HG03097 (cell line): ENCODE results near the gene GCM1.

Source experiments
- ATAC-seq: cut with Tn5 transposase; IDR thresholded peaks from one replicate; pipeline ENCODE4 v1.9.1; 2021; ENCODE audit not compliant: unreplicated experiment, low FRiP score

The GCM1 gene

DNA sequence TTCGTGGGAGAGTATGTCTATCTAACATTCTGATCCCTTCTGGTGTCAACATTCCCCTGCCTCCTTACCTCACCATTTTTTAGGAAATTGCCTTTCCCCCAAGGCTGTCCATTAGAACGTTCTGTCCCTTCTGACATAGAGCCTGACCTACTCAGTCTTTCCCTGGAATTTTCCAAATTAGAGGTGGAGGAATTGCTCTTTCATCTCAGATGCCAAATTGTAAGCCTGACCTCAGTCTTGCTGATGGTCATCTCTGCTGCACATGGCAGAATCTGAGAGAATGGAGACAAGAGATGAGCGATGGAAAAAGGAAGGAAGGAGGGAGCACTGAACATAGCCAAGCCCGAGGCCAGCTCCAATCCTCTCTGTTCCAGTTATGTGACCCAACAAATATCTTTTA is 5.4 kb upstream of the GCM1 start:
- no peak for ATAC-seq

DNA sequence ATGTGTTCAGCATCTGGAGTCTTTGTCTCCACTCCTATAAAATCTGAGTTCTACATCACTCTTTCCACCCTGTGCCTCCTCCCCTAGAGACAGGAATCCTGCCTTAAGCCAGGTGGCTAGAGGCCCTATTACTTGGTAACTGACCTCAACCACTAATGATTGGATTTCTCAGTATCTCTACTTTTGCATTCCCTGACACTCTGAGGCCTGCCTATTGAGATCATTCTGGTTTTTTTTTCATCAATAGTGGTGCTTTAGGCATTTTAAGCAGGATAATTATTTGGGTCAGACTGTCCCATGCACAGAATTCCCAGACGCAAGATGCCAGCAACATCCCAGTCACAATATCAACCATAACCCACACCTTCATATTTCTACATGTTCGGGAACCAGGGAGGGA is 3.9 kb upstream of the GCM1 start:
- no peak for ATAC-seq

DNA sequence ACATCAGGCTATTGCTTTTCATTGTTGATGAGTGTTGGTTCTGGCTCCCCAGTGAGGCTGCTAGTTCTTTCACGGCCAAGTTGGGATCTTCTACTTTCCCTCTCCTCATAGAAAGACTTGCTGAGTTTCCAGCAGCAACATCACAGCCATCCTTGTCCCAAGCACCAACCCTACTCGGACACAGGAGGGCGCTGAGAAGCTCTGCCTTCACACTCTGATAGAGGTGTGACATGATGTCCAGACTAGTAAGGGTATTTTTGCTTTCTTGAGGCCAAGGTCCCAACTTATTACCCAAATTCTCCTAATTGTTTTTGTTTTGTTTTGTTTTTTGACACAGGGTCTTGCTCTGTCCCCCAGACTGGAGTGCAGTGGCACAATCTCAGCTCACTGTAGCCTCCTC is 3.0 kb upstream of the GCM1 start:
- ATAC-seq: no peak

DNA sequence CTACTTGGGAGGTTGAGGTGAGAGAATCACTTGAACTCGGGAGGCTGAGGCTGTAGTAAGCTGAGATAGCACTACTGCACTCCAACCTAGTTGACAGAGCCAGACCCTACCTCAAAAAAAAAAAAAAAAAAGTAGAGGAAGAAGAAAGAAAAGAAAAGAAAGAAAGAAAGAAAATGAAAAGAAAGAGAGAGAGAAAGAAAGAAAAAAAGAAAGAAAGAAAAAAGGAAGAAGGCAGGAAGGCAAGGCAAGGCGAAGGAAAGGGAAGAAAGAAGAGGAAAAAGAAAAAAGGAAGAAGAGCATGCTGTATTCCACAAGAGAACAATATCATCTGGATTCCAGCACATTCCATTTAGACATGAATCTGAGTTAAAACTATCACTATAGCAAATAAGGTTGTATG is 3.8 kb downstream of the GCM1 start:
- ATAC-seq: no peak

DNA sequence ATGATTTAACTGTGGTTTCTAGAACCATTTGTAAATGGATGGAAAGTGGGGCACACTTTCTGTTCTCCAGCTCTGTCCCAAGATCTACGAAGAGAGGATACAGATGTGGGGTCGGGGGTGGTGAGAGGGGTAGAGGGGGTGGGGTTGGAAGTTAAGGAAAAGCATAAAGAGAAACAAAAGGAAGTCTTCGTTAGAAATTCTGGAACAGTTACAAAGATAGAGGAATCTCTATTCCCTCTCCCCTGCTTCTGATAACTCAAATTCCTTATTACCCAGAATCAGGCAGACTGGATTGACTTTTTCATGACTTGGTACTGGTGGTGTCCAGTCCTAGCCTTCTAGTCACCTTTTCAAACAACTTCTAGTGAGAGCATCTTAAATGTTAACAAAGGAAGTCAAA is 4.9 kb downstream of the GCM1 start:
- ATAC-seq: no peak

DNA sequence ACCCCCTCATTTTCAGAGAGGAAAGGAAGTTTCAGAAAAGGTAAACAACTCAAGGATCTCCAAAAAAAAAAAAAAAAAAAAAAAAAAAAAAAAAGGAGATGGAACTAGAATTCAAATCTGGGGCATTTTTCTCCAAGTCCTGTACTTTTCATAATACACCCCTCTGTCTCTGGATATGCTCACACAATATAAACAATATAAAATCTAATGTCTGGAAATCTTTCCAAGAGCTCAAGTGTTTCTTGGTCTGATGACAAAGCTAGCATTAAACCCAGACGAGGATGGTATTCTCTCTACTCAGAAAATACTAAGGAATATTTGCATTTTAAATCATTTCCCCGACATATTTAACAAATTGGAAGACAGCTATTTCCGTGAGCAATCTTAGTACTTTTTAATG is 5.8 kb downstream of the GCM1 start:
- no peak for ATAC-seq

DNA sequence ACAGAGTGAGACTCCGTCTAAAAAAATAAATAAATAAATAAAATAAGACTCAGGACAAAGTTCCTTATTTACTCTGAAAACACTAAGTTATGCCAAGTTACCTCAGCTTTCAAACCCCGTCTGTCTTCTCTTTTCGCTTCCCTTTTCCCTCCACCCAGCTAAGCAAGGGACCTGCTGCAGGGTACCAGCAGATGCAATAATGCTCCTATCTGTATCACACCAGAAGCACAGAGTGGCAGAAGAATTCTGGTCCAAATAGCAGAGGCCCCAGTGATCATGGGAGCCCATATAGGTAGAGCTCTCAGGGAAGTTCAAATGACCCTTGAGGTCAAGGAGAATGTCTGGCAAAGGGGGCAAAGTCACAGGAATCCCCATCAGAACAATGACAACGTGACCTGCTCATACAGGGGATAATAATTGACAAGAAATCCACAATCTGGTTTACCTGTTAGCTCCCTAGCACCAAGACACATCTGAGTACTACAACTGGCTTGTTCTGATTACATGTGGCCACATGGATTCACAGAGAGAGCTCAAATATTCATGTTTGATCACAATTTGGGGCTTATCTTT is 8.7 kb downstream of the GCM1 start:
- ATAC-seq: no peak

DNA sequence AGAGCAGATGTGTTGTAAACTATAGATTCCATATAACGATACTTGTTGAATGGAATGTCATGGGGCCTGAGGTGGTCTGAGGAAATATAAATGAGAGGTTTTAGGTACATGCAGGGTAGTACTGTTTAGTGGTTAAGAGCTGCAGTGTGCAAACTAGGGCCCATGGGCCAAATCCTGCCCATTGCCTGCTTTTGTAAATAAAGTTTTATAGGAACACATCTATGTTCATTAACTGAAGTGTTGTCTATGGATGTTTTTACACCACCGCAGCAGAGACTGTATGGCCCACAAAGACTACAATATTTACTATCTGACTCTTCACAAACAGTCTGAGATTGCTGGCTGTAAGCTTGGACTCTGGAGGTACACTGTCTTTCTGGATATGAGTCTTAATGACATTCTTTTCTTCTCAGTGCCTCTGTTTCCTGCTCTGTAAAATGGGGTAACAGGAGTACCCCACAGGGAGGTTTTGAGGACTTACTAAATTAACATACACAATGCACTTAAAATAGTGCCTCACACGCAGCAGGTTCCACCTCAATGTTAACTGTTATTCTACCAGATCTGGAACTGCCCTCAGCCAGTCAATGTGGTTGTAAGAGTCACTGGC is 12.5 kb downstream of the GCM1 start:
- ATAC-seq: no peak

DNA sequence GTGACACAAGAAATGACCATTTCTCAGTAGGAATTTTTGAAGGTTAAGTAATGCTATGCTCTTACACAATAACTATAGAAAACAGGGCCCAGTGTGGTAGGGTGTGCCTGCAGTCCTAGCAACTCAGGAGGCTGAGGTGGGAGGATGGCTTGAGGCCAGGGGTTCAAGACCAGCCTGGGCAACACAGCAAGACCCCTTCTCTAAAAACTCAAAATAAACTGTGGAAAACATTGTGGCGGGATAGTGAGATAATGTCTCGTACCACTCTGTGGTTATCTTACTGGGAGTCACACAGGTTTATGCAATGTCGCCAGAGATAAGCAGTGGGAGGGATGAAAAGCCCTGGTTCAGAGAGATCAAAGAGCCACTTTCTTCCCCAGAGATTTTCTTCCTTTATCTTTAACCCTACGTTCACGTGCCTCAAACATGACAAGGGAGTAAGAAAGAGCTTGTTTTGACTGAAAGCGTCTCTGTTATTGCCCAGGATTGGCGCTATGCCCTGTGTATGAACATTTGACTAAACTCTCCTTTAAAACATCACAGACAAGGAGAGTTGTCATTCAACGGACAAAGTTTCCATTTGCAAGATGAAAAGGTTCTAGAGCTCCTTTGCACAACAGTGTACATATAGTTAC is 13.9 kb downstream of the GCM1 start:
- no peak for ATAC-seq

DNA sequence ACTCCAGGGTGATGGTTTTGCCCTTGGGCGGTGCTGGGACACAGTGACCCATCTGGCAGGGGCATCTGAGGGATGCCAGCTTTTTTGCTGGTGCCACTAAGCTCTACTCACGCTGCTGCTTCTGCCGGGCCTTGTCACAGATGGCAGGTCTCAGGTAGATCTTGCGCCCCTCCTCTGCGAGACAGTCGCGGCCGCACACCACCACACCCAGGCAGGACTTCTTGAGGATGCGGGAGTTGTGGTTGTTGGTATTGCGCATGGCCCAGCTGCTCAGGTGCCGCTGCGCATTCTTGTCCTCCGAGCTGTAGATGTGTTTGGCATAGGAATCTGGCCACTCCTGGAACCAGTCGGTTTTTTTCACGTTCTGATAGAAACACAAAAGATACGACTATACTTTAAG is 14.7 kb downstream of the GCM1 start:
- no peak for ATAC-seq

DNA sequence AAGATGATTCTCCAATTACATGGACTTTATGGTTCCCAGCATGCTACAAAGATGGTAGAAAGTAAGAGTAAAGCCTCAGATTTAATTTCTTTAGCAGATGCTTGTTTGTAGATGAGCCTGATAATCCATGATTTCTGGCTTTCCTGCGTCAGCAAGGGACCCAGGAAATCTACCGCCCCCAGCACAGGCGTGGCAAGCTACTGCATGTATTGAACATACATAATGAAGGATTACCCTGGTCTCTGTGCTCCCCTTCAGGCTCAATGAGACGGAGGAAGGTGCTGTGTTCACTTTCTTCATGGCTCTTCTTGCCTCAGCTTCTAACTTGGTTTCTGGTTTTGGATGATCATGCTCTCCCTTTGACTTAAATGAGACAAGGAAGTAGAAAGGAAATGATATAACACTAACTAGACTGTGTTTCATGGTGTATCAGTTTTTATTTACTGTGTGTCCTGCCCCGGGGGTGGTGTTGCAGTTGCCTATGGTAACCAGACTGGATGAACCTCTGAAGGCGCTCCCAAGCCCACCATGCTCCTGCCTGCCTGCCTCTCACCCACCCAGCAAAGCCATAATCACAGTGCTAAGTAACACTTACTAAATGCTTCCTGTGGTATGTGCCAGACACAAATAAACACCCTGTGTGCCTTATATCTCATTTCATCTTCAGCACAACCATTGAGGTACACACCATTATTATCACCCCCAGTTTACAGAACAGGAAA is 17.9 kb downstream of the GCM1 start:
- ATAC-seq: no peak

DNA sequence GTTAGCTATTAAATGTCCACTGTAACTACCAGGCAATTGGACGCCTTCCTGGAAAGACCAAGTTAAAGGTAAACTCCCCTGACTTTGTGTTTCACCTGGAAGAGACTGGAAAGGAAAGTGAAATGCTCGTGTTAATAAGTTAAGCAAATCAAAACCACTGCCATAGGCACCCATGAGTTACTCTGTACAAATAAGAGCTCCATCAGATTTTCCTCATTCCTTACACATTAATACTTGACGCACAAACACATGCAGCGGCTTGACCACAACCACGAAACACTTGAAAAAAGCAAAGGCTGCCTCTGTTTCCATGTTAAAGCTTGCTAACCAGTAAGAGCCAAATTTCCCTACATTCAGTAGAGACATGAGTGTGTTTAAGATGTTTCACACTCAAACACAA is 19.8 kb downstream of the GCM1 start:
- ATAC-seq: no peak

DNA sequence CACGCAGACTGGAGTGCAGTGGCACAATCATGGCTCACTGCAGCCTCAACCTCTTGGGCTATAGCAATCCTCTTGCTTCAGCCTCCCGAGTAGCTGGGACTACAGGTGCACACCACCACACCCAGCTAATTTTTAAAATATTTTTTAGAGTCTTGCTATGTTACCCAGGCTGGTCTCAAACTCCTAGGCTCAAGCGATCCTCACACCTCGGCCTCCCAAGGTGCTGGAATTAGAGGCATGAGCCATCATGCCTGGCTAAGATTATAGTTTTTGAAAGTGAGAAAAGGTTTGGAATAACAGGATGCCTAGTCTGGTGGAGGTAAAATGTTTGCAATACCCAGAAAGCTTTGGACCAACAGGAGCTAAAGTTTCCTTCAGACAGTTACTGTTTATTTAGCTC is 23.4 kb downstream of the GCM1 start:
- no peak for ATAC-seq

DNA sequence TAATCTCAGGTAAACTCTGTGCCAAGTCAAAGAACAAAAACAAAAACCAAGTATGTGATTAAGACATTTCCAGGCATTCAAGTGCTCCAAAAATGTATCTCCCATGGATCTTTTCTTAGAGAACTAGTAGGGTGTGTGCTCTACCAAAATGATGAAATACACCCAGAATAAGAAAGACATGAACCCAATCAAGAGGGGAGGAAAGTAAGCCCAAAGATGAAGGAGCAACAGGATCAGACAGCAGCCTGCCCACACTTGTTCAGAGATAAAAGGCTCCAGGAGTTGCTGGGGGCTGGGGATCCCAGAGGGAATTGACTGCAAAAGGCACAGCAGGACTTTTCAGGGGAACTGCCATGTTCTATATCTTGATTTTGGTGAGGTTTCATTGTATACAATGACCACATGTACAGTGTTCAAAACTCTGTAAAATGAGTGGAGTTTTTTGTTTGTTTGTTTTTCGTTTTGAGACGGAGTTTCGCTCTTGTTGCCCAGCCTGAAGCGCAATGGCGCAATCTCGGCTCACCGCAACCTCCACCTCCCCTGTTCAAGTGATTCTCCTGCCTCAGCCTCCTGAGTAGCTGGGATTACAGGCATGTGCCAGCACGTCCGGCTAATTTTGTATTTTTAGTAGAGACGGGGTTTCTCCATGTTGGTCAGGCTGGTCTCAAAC is 24.4 kb downstream of the GCM1 start:
- no peak for ATAC-seq

DNA sequence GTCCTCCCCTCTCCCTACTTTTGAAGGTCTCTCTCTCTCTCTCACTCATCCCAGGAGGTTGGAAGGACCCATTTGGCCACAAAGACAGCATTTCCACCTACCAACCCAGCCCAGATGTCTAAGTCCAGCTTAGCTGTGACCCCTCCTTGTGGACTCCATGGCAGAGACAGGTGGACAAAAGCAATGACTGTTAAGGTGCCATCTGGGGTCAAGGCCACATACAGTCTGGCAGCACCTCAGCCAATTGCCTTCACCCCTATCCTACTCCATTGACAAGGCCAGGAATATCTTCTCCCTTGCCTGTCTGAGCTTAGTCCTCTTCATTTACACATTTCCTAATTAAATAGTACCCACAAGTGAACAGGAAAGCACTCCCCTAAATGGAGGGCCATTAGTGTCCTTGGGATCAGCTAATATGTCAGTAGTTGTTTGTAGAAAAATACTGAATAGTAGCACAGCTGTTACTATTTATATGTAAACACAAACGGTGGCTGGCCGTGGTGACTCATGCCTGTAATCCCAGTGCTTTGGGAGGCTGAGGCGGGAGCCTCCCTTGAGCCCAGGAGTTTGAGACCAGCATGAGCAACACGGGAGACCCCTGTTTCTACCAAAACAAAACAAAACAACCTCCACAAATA is 28.8 kb downstream of the GCM1 start:
- ATAC-seq: no peak

DNA sequence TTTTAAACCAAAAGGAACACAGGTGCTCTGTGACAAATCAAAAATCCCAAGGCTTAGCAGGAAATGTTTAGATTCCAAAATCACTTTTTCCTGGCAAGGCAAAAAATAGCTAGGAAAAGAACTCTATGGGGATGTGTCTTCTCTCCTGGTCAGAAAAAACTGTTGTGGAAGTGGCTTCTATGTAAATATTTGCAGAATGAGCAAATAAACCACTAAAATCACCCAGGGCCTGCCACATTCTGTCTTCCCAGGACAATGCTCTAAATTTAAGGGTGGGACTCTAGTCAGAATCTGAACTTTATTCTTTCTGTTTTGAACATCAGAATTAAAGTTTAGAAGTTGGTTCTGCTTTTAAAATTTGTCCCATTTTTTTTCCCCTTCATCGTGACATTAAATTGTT is 29.3 kb downstream of the GCM1 start:
- ATAC-seq: no peak

DNA sequence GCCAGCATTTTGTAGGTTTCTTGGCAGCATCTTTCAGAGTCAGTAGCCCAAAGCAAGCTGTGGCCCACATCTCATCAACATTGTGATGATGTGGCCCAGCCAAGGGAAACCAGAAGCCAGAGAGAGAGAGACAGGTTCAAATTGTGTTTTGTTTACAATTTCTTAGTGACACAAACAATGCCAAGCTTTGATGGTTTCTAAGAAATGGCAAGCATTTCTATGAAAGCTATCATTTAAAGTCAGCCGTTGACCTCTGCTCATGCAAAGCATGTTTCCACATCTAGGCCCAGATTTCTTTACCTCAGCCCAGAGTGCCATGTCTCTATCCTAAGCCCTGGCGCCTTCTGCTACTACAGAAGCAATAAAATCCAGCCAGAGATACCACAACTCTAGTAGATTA is 32.9 kb downstream of the GCM1 start:
- ATAC-seq: no peak

DNA sequence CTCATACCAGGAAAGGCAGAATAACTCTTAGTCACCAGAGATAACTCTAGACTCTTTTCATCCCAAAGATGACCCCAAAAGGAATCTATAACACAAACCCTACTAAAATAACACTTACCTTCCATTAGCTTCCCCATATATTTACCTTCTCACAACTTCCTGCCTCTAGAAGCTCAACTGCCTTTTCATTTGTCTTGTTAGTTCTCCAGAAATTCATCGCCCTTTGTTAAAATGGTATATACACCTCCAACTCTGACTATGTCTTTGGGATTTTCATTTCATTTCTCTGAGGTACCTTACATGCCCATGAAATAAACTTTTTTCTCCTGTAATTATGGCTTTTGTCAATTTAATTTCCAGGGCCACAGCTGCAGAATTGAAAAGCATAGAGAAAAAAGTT is 33.5 kb downstream of the GCM1 start:
- ATAC-seq: no peak

DNA sequence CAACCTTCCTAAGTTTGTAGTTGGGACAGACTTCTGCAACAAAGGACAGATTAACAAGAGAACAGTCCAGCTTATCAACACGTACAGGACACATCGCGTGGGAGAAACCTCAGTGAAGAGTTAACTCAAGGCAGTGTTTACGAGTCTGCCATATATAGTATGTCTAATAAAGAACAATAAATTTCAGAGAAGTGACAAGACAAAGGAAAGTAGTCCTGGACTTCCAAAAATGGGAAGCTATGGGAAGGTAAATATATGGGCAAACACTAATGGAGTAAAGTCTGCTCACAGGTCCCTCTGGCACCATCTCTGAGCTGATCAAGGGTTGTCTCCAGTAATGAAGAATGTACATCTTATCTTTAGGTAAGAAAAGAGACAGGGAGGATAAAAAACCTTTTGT is 34.9 kb downstream of the GCM1 start:
- no peak for ATAC-seq

DNA sequence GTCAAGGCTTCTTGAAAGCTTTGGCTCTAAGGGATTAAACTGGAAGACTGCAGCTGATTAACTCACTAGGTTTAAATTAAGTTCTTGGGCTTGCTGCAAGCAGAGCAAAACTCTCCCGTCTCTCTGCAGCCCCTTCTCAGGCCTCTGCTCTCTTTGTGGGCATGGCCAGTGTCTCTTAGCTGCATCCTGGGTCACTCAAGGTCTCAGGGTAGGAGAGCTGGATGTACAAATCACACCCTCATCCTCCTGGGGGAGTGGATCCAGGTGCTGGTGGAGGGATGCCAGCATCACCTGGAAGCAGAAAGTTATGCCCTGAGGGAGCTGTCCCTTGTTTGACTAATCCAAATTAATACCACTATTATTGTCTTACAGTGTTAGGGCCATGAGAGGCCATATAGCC is 35.8 kb downstream of the GCM1 start:
- ATAC-seq: no peak

DNA sequence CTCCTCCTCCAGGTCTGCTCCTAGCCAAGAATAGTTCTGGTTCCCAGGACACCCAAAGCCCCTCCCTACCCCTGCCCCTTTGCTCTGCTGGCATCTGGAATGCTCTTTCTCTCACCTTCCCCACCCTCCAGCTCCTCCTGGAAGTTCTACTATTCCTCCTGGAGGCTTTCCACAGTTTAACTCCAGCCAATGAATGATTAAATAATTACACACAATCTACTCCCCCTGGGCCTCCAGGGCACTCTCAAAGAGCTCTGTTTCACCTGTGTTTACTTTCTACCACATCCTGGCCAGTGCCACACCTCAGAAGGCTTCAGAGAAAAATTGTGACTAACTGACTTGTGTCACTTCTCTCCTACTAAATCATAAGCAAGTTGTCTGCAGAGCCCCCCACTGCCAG is 36.2 kb downstream of the GCM1 start:
- no peak for ATAC-seq
